Adipocyte (in vitro differentiated cells): Measurements from ENCODE around the gene CHRM3.

Experiments
- DNase-seq: peaks from one replicate; pipeline ENCODE4 v3.0.0-alpha.2; 2015; ENCODE audit warnings: low read depth
- H3K27me3 ChIP-seq: replicated peaks from 2 replicates; pipeline ENCODE4 v1.7.0; 2013; ENCODE audit warnings: mild to moderate bottlenecking, low read length, moderate library complexity; ENCODE audit not compliant: control insufficient read depth, insufficient read depth
- H3K36me3 ChIP-seq: 2 replicates; pipeline ENCODE4 v1.7.0; 2013; ENCODE audit warnings: low read length, mild to moderate bottlenecking, moderate library complexity; ENCODE audit not compliant: control insufficient read depth, insufficient read depth, severe bottlenecking
- H3K4me1 ChIP-seq: 2 replicates; pipeline ENCODE4 v1.7.0; 2013; ENCODE audit warnings: mild to moderate bottlenecking, low read length, moderate library complexity; ENCODE audit not compliant: control insufficient read depth, insufficient read depth
- H3K4me3 ChIP-seq: 2 replicates; pipeline ENCODE4 v1.7.0; 2013; ENCODE audit warnings: mild to moderate bottlenecking, low read length, moderate library complexity
- H3K9ac ChIP-seq: 2 replicates; pipeline ENCODE4 v1.7.0; 2013; ENCODE audit warnings: mild to moderate bottlenecking, low read length, moderate library complexity
- H3K9me3 ChIP-seq: 2 replicates; pipeline ENCODE4 v1.7.0; 2013; ENCODE audit warnings: mild to moderate bottlenecking, low read length, moderate library complexity; ENCODE audit not compliant: control insufficient read depth

The CHRM3 gene

GRCh38 chr1:239417221-239417620 lies 30.9 kb downstream of the CHRM3 start:
- H3K36me3 ChIP-seq = no peaks in the 10 kb centered on the region
- H3K9ac ChIP-seq = no peak overlapping the region
- DNase-seq = no peak
- no peaks in the 10 kb centered on the region for H3K4me1 ChIP-seq
- H3K9me3 ChIP-seq = no peaks in the 10 kb centered on the region
- H3K4me3 ChIP-seq = no peak overlapping the region
- H3K27me3 ChIP-seq = no peaks in the 10 kb centered on the region

GRCh38 chr1:239417986-239418640 lies 31.7 kb downstream of the CHRM3 start:
- no peaks in the 10 kb centered on the region for H3K9me3 ChIP-seq
- H3K27me3 ChIP-seq = no peaks in the 10 kb centered on the region
- no peaks in the 10 kb centered on the region for H3K4me1 ChIP-seq
- no peak for DNase-seq
- H3K4me3 ChIP-seq = no peak overlapping the region
- no peaks in the 10 kb centered on the region for H3K36me3 ChIP-seq
- no peak overlapping the region for H3K9ac ChIP-seq

- no peaks in the 10 kb centered on the region for H3K36me3 ChIP-seq
- H3K4me1 ChIP-seq = no peaks in the 10 kb centered on the region
- H3K9ac ChIP-seq = no peak overlapping the region
- no peaks in the 10 kb centered on the region for H3K9me3 ChIP-seq
- no peaks in the 10 kb centered on the region for H3K27me3 ChIP-seq
- no peak overlapping the region for H3K4me3 ChIP-seq
- DNase-seq = no peak
These were observed 32.3 kb downstream of the CHRM3 start for GRCh38 chr1:239418681-239419080.

GRCh38 chr1:239421811-239422210 lies 35.4 kb downstream of the CHRM3 start:
- no peak for DNase-seq
- H3K4me3 ChIP-seq = no peak overlapping the region
- H3K9me3 ChIP-seq = no peaks in the 10 kb centered on the region
- no peaks in the 10 kb centered on the region for H3K4me1 ChIP-seq
- no peaks in the 10 kb centered on the region for H3K27me3 ChIP-seq
- no peak overlapping the region for H3K9ac ChIP-seq
- H3K36me3 ChIP-seq = no peaks in the 10 kb centered on the region

- Histone ChIP-seq H3K9ac (no peak overlapping the region), H3K9me3 (no peaks in the 10 kb centered on the region), H3K27me3 (no peaks in the 10 kb centered on the region), H3K36me3 (no peaks in the 10 kb centered on the region), H3K4me3 (no peak overlapping the region), H3K4me1 (no peaks in the 10 kb centered on the region)
- no peak for DNase-seq
These were observed 36.5 kb downstream of the CHRM3 start for GRCh38 chr1:239422818-239423217.

GRCh38 chr1:239426821-239427475 lies 40.6 kb downstream of the CHRM3 start:
- Histone ChIP-seq H3K27me3 (no peaks in the 10 kb centered on the region), H3K4me3 (no peak overlapping the region), H3K9ac (no peak overlapping the region), H3K4me1 (no peaks in the 10 kb centered on the region), H3K9me3 (no peaks in the 10 kb centered on the region), H3K36me3 (no peaks in the 10 kb centered on the region)
- no peak for DNase-seq

GRCh38 chr1:239427712-239428111 lies 41.3 kb downstream of the CHRM3 start:
- H3K27me3 ChIP-seq = no peaks in the 10 kb centered on the region
- H3K36me3 ChIP-seq = no peaks in the 10 kb centered on the region
- no peaks in the 10 kb centered on the region for H3K4me1 ChIP-seq
- H3K9me3 ChIP-seq = no peaks in the 10 kb centered on the region
- no peak overlapping the region for H3K4me3 ChIP-seq
- DNase-seq = no peak
- no peak overlapping the region for H3K9ac ChIP-seq

- Histone ChIP-seq H3K4me3 (no peak overlapping the region), H3K27me3 (no peaks in the 10 kb centered on the region), H3K36me3 (no peaks in the 10 kb centered on the region), H3K9ac (no peak overlapping the region), H3K9me3 (no peaks in the 10 kb centered on the region), H3K4me1 (no peaks in the 10 kb centered on the region)
- DNase-seq = peak; percentile 43
These were observed 41.8 kb downstream of the CHRM3 start for GRCh38 chr1:239428120-239428710.

- Histone ChIP-seq H3K9ac (no peak overlapping the region), H3K9me3 (no peaks in the 10 kb centered on the region), H3K36me3 (no peaks in the 10 kb centered on the region), H3K4me1 (no peaks in the 10 kb centered on the region), H3K27me3 (no peaks in the 10 kb centered on the region), H3K4me3 (no peak overlapping the region)
- no peak for DNase-seq
These were observed 42.8 kb downstream of the CHRM3 start for GRCh38 chr1:239429163-239429562.

GRCh38 chr1:239432255-239432654 lies 45.9 kb downstream of the CHRM3 start:
- Histone ChIP-seq H3K36me3 (no peaks in the 10 kb centered on the region), H3K9me3 (no peaks in the 10 kb centered on the region), H3K4me3 (no peak overlapping the region), H3K4me1 (no peaks in the 10 kb centered on the region), H3K27me3 (no peaks in the 10 kb centered on the region), H3K9ac (no peak overlapping the region)
- no peak for DNase-seq

GRCh38 chr1:239434181-239434580 lies 47.8 kb downstream of the CHRM3 start:
- no peak overlapping the region for H3K9ac ChIP-seq
- no peaks in the 10 kb centered on the region for H3K9me3 ChIP-seq

More at GRCh38 chr1:239434181-239434580, 47.8 kb downstream of the CHRM3 start:
- H3K4me1 ChIP-seq = no peaks in the 10 kb centered on the region
- no peak for DNase-seq
- no peaks in the 10 kb centered on the region for H3K36me3 ChIP-seq
- H3K27me3 ChIP-seq = no peaks in the 10 kb centered on the region
- no peak overlapping the region for H3K4me3 ChIP-seq
